Activated T-helper 2 cell treated with anti-CD3 and anti-CD28 coated beads, Interferon-gamma antibody, Interleukin-2, Interleukin-4, amounts not matched to agents 10 μg/mL and 5 μg/mL and 100 μg/mL, durations not matched to agents 14 hours and 24 hours and 36 hours (primary cell): ENCODE measurements around the gene CDX1. TPM values are rescaled to one million over a fixed set of nuclear protein-coding genes. Genes with fewer than 3 reads are reported as not detected.

Experiments used
- total RNA-seq: library from RNA; stranded (reverse); gene quantifications from 2 replicates; pipeline ENCODE4 v1.2.3, GENCODE V29; 2022

Gene CDX1
- total RNA-seq, 1 donor from 2014 or later, result not detected

Other genes starting within 250 kb of the CDX1 start
- gene PDE6A, start 222.0 kb upstream of the CDX1 start, total RNA-seq, result not detected in 2 replicates
- gene SLC26A2, start 206.0 kb upstream of the CDX1 start, total RNA-seq, result 7.7 and 8.0 TPM in 2 replicates
- gene TIGD6, start 166.1 kb upstream of the CDX1 start, total RNA-seq, result 2.4 and 2.6 TPM in 2 replicates
- gene HMGXB3, start 166.0 kb upstream of the CDX1 start, total RNA-seq, result 39.6 and 42.2 TPM in 2 replicates
- 0.18 and 0.27 TPM in 2 replicates for gene CSF1R, start 80.2 kb upstream of the CDX1 start, total RNA-seq
- 0.46 and 1.3 TPM in 2 replicates for gene PDGFRB, start 10.9 kb upstream of the CDX1 start, total RNA-seq
- not detected in 2 replicates for gene SLC6A7, start 23.3 kb downstream of the CDX1 start, total RNA-seq
- not detected in 2 replicates for gene CAMK2A, start 123.0 kb downstream of the CDX1 start, total RNA-seq
- not detected in 2 replicates for gene ARSI, start 136.1 kb downstream of the CDX1 start, total RNA-seq
- gene TCOF1, start 190.9 kb downstream of the CDX1 start, total RNA-seq, result 95.8 and 98.2 TPM in 2 replicates
- 445 and 452 TPM in 2 replicates for gene CD74, start 246.1 kb downstream of the CDX1 start, total RNA-seq